ACC112 (cell line): ENCODE results near the gene LY6G6D.

ENCODE experiments used
- H2AFZ ChIP-seq: fragments of 200-600 bp; sonication (generic); one replicate; pipeline ENCODE4 v1.6.0; 2017; ENCODE audit warnings: antibody characterized with exemption, low read length; ENCODE audit not compliant: unreplicated experiment
- H3K27ac ChIP-seq: fragments of 200-600 bp; sonication (generic); 2 replicates; pipeline ENCODE4 v1.5.1; 2014; ENCODE audit warnings: low read depth, mild to moderate bottlenecking, antibody characterized with exemption, low read length, moderate library complexity
- H3K27me3 ChIP-seq: fragments of 200-600 bp; sonication (generic); 2 replicates; pipeline ENCODE4 v1.6.1; 2014; ENCODE audit warnings: mild to moderate bottlenecking, antibody characterized with exemption, low read length, moderate library complexity, mixed read lengths; ENCODE audit not compliant: insufficient read depth
- H3K36me3 ChIP-seq: fragments of 200-600 bp; sonication (generic); 2 replicates; pipeline ENCODE4 v1.6.1; 2016; ENCODE audit warnings: mild to moderate bottlenecking, antibody characterized with exemption, low read length, moderate library complexity, mixed read lengths; ENCODE audit not compliant: insufficient read depth
- H3K4me1 ChIP-seq: fragments of 200-600 bp; sonication (generic); one replicate; pipeline ENCODE4 v1.6.1; 2016; ENCODE audit warnings: low read length, mixed read lengths; ENCODE audit not compliant: insufficient read depth, unreplicated experiment, control insufficient read depth
- H3K4me3 ChIP-seq: fragments of 200-600 bp; sonication (generic); 2 replicates; pipeline ENCODE4 v1.5.1; 2014; ENCODE audit warnings: mild to moderate bottlenecking, low read depth, low read length
- H3K79me2 ChIP-seq: fragments of 200-600 bp; sonication (generic); one replicate; pipeline ENCODE4 v1.6.0; 2016; ENCODE audit warnings: low read length; ENCODE audit not compliant: control insufficient read depth, unreplicated experiment, insufficient read depth

Gene LY6G6D

GRCh38 chr6:31693535-31693934 is 21.6 kb upstream of the LY6G6D start:
- H3K27me3 ChIP-seq = no peaks in the 10 kb centered on the region
- H3K36me3 ChIP-seq = peaks cover 4% of the 10 kb centered on the region; the same call in 1 of the 2 replicates
- no peak overlapping the region for H3K4me3 ChIP-seq
- H2AFZ ChIP-seq = no peak overlapping the region
- H3K79me2 ChIP-seq = no peaks in the 10 kb centered on the region
- H3K4me1 ChIP-seq = peaks cover 7% of the 10 kb centered on the region
- no peak overlapping the region for H3K27ac ChIP-seq

- H3K79me2 ChIP-seq = peaks cover 19% of the 10 kb centered on the region
- H3K27me3 ChIP-seq = no peaks in the 10 kb centered on the region
- H2AFZ ChIP-seq = no peak overlapping the region
- peaks cover 6% of the 10 kb centered on the region; the same call in 1 of the 2 replicates for H3K36me3 ChIP-seq
- peaks cover 17% of the 10 kb centered on the region for H3K4me1 ChIP-seq
- H3K4me3 ChIP-seq = no peak overlapping the region
- H3K27ac ChIP-seq = peak overlapping the region; percentile 2; the same call in 1 of the 2 replicates
These were observed 17.6 kb upstream of the LY6G6D start for GRCh38 chr6:31697555-31697954.

GRCh38 chr6:31700740-31701401 is 14.3 kb upstream of the LY6G6D start:
- no peaks in the 10 kb centered on the region for H3K27me3 ChIP-seq
- H3K79me2 ChIP-seq = peaks cover 23% of the 10 kb centered on the region
- H3K4me3 ChIP-seq = no peak overlapping the region; the same call in 1 of the 2 replicates
- H3K36me3 ChIP-seq = 0 out of 2 replicates have a peak, but pooled peaks cover 2% of the 10 kb centered on the region
- no peak overlapping the region for H2AFZ ChIP-seq
- peaks cover 17% of the 10 kb centered on the region for H3K4me1 ChIP-seq
- no peak overlapping the region for H3K27ac ChIP-seq

GRCh38 chr6:31701666-31702404 is 13.3 kb upstream of the LY6G6D start:
- H3K27me3 ChIP-seq = no peaks in the 10 kb centered on the region
- H3K4me3 ChIP-seq = peak overlapping the region; percentile 88
- peak overlapping the region; percentile 93 for H2AFZ ChIP-seq
- 0 out of 2 replicates have a peak, but pooled peaks cover 2% of the 10 kb centered on the region for H3K36me3 ChIP-seq
- peaks cover 17% of the 10 kb centered on the region for H3K4me1 ChIP-seq
- peaks cover 23% of the 10 kb centered on the region for H3K79me2 ChIP-seq
- peak overlapping the region; percentile 87 for H3K27ac ChIP-seq

- 0 out of 2 replicates have a peak, but pooled peaks cover 2% of the 10 kb centered on the region for H3K36me3 ChIP-seq
- peak overlapping the region; percentile 87 for H3K27ac ChIP-seq
- peak overlapping the region; percentile 88 for H3K4me3 ChIP-seq
- H2AFZ ChIP-seq = peak overlapping the region; percentile 93
- peaks cover 17% of the 10 kb centered on the region for H3K4me1 ChIP-seq
- H3K27me3 ChIP-seq = no peaks in the 10 kb centered on the region
- H3K79me2 ChIP-seq = peaks cover 23% of the 10 kb centered on the region
These were observed 12.7 kb upstream of the LY6G6D start for GRCh38 chr6:31702405-31702818.

GRCh38 chr6:31702819-31703716 is 12.1 kb upstream of the LY6G6D start, which contains the start of gene ABHD16A:
Gene ABHD16A, minus strand, starts transcription at chr6:31703324. Its CDS starts 43 bp downstream, at chr6:31703281.
- Histone ChIP-seq H3K4me1 (peaks cover 10% of the 10 kb centered on the region), H3K27ac (peak within 1 kb of the TSS; percentile 87), H3K4me3 (peak within 1 kb of the TSS; percentile 88), H3K79me2 (peaks cover 23% of the 10 kb centered on the region), H3K27me3 (no peaks in the 10 kb centered on the region), H3K36me3 (0 out of 2 replicates have a peak, but pooled peaks cover 2% of the 10 kb centered on the region), H2AFZ (peak within 1 kb of the TSS; percentile 93)

- no peaks in the 10 kb centered on the region for H3K36me3 ChIP-seq
These were observed 9.2 kb upstream of the LY6G6D start for GRCh38 chr6:31705931-31706330.

GRCh38 chr6:31706599-31706998 is 8.5 kb upstream of the LY6G6D start, which contains the start of gene LY6G6F:
Gene LY6G6F, plus strand, starts transcription at chr6:31706866. Its CDS starts 41 bp downstream, at chr6:31706907.
- no peak within 1 kb of the TSS for H2AFZ ChIP-seq
- H3K27me3 ChIP-seq = no peaks in the 10 kb centered on the region
- no peaks in the 10 kb centered on the region for H3K36me3 ChIP-seq
- H3K79me2 ChIP-seq = peaks cover 14% of the 10 kb centered on the region
- no peak within 1 kb of the TSS for H3K4me3 ChIP-seq
- H3K27ac ChIP-seq = no peak within 1 kb of the TSS
- peaks cover 2% of the 10 kb centered on the region for H3K4me1 ChIP-seq

More at GRCh38 chr6:31705931-31706330, 9.2 kb upstream of the LY6G6D start:
- Histone ChIP-seq H2AFZ (no peak overlapping the region), H3K27me3 (no peaks in the 10 kb centered on the region), H3K79me2 (peaks cover 21% of the 10 kb centered on the region), H3K4me1 (peaks cover 9% of the 10 kb centered on the region), H3K4me3 (no peak overlapping the region), H3K27ac (no peak overlapping the region)

- Histone ChIP-seq H3K27me3 (no peaks in the 10 kb centered on the region), H2AFZ (no peak overlapping the region), H3K4me1 (no peaks in the 10 kb centered on the region), H3K27ac (no peak overlapping the region), H3K4me3 (no peak overlapping the region), H3K79me2 (peaks cover 3% of the 10 kb centered on the region), H3K36me3 (no peaks in the 10 kb centered on the region)
These were observed 7.4 kb upstream of the LY6G6D start for GRCh38 chr6:31707701-31708100.

- Histone ChIP-seq H3K27me3 (no peaks in the 10 kb centered on the region), H3K79me2 (no peaks in the 10 kb centered on the region), H3K36me3 (no peaks in the 10 kb centered on the region), H3K27ac (no peak overlapping the region), H2AFZ (no peak overlapping the region), H3K4me3 (no peak overlapping the region), H3K4me1 (no peaks in the 10 kb centered on the region)
These were observed 6.9 kb upstream of the LY6G6D start for GRCh38 chr6:31708224-31708623.
